GM12892 (cell line): ENCODE results near the gene EFCC1.

Experiments used
- POLR2A ChIP-seq: IDR thresholded peaks from 2 replicates; pipeline ENCODE4 v1.6.1; 2011; ENCODE audit warnings: low read depth, low read length, control low read depth
- POLR2AphosphoS5 ChIP-seq: IDR thresholded peaks from 2 replicates; pipeline ENCODE4 v1.6.1; 2011; ENCODE audit warnings: low read depth, low read length, control low read depth
- TAF1 ChIP-seq: IDR thresholded peaks from 2 replicates; pipeline ENCODE4 v1.6.1; 2011; ENCODE audit warnings: low read depth, mild to moderate bottlenecking, control low read depth, low read length, borderline replicate concordance

- TF ChIP-seq POLR2A (no peak), POLR2AphosphoS5 (no peak), TAF1 (no peak)
Measured at GRCh38 chr3:129051871-129052340, 50.8 kb downstream of the EFCC1 start.
